ENCODE data around the gene CORO6. TPM values are rescaled to one million over a fixed set of nuclear protein-coding genes. Genes with fewer than 3 reads are reported as not detected.

Gene CORO6
- total RNA-seq, 1 experiment from 2014 or later: 2.4 TPM

DNA sequence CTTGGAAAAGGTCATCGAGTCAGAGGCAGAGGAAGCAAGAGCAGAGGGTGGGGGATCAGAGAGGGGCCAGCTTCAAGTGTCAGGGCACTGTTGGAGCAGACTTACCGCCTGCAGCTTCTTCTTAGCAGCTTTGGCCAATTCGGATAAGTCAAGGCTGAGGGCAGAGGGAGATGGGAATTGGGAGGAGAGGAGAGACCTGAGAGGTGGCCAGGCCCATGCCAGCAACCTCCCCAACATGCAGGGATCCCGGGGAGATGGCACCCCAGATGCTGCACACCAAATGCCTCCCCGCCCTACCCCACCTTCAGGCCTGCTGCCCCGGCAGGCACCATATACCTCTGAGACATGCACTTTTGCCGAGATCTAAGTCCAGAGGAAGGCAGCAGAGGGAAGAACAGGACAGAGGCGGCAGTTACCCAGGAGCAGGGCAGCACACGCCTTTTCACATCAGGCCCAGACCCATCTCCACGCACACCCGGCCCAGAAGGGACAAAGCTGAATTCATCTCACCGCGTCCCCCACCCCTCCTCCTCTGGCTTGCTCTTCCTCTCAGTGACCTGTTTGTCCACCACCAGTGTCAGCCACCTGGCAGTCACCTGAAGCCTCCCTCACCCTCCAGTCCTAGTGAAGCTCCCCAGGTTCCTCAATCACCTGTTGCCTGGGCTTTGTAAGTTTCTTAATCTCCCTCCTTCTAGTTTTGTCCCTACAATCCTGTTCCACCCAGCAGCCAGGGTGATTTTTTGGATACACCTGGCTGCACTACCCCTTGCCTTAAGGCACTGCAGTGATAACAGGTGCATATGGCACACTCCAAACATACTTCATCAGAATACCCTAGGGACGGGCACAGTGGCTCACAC, 43.9 kb downstream of the CORO6 start:
- no peak for DNase-seq (ENCODE audit: low read depth)

DNA sequence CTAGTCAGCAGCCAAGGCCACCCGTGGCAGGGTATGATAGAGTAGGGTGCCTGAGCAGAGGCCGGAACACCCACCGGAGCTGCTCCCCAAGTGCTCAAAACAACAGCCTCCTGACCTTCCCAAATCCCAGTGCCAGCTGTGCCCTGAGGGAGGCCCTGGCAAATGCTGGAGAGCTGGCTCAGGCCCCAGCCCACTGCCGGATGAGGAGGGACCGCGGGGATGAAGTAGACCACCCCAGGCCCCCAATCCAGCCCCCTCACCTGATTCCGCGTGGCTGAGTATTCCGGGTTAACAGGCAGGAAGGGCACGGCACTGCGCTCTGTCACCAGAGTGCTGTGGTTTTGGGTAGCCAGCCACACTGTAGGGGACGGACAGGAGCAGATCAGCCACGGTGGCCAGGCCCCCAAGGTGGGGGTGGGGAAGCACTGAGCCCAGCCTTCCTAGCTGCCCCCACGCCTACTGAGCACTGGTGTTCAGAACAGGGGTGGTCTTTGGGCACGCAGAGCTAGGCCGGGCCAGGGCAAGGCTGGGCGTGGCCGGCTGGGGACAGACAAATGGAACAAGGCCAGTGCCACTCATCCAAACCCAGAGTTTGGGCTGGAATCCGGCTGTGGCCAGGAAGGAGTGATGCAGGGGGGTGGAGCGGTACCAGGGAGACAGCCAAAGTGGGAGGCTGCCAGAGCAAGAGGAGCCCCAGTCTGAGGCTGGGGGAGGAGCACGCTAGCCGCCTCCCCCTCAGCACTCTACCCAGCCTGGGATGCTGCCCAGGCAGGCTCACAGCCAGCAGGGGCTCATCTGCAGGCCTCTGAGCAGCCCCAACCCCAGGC, 45.1 kb downstream of the CORO6 start:
- DNase-seq (ENCODE audit: low read depth): no peak

DNA sequence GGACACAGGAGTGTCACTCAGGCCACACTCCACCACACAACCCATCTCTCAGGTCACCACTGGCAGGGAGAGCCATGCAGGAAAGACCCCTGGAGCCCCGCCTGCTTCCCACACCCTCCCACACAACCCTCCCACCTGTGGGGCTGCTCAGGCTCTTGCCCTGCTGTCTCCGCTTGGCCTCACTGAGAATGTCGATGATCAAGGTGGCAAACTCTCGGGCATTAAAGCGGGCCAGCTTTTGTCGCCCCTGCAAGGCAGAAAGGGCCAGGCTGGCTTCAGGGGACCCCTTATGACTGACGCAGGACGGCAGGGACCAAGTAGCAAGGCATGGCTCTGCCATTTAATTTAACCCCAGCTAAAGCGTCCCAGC, 45.7 kb downstream of the CORO6 start:
- DNase-seq (ENCODE audit: low read depth): no peak

DNA sequence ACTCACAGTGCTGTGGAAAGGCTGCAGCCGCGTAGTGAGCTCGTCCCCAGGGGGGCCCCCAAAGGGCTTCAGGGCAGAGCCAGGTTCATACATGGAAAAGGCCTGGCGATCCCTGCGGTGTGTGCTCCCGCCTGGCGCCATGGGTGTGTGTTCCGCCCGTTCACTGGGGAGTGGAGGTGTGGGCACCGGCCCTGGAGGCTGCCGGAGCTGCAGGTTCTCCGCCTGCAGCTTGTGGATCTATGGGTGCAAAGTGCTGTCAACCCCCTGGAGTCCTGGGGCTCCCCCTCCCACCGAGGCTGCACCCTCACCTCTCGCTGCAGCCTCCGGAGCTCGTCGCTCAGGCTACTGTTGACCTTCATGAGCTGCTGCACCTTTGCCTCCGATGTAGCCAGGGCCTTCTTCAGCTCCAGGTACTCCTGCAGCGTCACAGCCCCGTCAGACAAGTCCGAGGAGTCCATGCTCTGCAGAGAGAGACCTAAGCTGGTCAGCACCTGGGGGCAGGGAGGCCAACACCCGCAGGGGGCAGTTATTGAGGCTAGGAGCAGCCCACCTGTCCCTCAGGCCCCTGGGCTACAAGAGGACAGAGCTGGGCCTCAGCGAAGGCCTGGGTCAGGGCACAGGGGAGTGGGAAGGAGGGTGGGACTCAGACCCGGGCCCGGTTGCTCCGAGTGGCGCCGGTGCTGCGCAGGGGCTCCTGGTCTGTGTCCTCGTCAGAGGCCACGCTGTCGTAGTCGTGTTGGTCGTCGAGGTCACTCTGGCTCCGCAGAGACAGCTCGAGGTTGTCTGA, 46.3 kb downstream of the CORO6 start:
- no peak for DNase-seq (ENCODE audit: low read depth)

DNA sequence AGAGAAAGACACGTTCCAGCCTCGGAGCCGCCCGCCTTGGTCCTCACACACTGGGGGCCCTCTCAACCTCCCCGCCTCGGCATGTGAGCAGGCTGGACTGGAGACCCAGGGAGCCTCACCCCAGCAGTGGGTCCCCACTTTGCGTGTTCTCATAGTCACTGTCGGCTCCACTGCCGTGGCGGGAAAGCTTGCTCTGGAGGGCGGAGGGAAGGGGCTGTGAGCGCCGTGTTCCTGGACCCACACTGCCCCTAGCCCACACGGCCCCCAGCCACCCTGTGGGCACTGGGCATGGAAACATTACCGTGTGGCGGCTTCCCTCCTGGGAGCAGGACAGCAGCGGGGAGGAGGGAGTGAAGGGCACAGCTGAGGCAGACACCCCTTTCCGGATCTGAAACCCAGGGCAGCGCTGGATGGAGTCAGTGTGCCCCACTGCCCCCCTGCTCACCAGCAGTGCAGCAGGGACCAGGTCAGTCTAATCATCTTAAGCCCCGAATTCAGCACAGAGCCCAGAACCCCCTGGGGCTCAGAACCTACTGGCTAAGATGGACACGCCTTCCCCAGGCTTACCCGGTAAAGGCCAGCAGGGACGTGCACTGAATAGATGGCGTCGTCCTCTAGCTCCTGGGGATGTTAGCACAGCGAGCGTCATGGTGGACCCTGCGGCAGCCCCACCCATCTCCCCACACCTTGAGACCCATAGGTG, 47.0 kb downstream of the CORO6 start:
- no peak for DNase-seq (ENCODE audit: low read depth)

DNA sequence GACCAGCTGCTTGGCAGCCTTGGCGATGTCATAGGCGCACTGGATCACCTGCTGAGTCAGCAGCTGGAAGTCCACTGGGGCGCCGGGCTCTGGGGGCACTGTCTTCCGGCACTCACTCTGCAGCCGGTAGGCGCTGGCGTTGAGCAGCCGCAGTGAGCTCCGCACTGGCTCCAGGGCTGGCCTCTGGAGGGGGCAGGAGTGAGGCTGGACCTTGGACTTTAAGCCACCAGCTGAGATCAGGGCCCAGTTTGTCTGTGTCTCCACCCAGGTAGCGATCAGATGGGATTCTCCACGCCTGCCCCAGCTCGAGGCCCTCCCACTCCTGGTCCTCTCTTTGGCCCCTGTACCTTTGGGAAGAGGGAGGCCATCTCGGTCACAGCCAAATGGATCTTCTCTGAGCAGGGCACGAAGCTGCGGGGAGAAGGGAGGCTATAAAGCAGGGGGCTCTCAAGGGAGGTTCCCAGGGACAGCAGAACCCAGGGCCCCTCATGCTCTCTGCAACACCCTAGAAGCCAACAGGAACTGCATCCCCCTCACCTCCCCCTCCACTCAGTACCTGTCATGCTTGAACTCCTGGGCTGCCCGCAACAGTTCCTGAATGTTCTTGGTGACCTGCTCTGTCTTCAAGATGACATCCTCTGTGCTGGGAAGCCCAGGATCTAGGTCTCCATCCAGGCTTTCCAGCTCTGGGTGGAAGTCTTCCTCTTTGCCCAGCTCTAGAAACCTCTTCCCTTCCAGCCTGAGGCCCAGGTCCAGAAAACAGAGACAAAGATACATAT, 47.8 kb downstream of the CORO6 start:
- no peak for DNase-seq (ENCODE audit: low read depth)

DNA sequence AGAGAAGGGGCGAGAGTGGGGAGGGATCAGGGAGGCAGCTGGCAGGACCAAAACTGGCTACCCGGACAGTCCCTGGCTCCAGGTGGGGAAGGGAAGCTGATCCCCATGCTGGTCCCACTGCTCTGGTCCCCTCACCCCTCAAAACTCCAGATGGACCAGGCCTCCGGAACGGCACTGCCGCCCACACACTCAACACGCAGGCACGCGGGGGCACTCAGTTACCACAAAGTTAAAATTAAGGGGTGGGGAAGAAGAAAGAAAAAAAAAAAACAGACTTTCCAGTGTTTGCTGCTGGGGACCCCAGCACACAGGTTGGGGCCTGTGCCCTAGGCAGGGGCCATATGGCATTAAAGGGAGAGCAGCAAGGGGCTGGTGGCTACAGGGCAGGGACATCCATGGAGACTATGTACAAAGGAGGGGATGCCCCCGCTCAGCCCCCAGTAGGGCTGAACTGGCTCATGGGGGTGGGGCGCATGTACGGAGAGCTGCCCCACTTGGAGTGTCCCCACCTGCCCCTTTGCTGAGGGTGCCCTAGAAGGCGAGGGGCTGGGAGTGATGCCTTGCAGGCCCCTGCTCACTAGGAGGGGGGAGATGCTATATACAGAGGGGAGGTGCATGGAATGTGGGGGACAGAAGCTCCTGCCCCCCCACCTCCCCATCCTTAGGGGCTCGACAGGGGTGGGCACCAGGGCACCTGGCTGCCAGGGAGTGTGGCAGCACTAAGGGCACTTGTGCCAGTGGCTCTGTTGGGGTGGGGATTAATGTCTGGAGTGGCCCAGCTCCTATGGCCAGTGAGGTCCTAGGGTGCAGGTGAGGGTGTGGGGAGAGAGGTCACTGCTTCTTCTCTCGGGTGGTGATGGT, 48.6 kb downstream of the CORO6 start:
- no peak for DNase-seq (ENCODE audit: low read depth)

DNA sequence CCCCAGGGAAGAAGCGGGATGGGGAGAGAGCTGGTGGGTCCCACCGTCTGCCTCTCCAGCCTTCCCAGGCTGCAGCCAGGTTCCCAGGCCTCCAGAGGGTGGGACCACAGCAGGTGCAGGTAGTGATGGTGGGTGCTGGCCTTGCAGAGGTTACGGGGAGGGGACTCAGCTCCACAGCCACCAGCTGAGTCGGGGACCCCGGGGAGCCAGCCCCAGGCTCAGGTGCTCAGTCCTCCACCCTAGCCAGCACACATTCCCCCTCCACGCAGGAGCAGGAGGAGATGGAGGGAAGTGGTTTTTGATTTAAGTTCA, 49.2 kb downstream of the CORO6 start:
- no peak for DNase-seq (ENCODE audit: low read depth)

DNA sequence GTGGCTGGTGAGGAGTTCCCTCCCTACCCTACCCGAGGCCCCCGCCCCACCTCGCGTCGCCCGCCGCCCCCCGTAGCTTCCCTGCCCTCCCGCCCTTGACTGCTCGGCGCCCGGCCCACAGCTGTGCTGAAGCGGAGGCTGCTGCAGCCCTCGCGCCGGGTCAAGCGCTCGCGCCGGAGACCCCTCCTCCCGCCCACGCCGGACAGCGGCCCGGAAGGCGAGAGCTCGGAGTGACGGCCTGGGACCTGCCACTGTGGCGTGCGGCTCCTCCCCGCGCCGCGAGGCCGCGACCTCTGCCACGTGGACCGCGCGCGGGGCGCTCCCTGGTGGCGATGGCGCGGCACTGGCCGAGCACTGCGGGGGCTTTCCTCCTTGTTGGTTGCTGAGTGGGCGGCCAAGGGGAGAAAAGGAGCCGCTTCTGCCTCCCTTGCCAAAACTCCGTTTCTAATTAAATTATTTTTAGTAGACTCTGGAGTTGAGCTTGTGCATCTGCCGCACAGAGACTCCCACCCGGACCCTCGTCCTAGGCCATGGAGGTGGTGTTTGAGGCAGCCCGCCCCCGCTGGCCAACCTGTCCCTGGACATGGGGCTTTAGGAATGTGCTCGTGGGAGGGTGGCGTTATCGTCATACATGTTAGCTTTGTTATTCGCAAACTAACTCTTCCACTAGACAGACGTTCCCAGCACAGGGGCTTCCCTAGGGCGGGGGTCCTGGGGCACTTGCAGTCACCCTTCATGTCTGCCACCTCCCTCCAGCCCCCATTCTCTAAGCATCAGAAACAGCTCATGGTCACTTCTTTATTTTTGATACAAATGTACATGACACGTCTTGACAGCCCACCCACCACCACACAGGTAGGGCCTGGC, 49.8 kb downstream of the CORO6 start:
- DNase-seq (ENCODE audit: low read depth): no peak

DNA sequence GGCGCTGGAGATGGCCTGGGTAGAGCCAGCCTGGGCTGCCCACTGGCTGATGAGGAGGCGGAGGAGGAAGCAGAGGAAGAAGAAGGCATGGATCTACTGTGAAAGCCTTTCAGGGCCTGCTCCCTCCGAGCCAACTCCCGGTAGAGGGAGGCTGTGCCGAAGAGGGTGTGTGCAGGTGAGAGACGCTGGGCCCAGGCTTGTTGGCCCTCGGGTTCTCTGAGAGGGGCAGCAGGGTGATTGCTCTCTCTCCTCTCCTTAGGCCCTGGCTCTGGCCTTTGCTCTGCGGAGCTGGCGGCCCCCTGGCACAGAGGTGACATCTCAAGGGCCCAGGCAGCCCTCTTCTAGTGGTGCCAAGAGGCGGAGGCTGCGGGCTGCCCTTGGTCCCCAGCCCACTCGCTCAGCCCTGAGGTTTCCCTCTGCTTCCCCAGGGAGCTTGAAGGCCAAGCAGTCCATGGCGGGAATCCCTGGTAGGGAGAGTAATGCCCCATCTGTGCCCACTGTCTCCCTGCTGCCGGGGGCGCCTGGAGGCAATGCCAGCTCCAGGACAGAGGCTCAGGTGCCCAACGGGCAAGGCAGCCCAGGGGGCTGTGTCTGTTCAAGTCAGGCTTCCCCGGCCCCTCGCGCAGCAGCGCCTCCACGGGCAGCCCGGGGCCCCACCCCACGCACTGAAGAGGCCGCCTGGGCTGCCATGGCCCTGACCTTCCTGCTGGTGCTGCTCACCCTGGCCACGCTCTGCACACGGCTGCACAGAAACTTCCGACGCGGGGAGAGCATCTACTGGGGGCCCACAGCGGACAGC, 50.6 kb downstream of the CORO6 start:
- DNase-seq (ENCODE audit: low read depth): no peak

DNA sequence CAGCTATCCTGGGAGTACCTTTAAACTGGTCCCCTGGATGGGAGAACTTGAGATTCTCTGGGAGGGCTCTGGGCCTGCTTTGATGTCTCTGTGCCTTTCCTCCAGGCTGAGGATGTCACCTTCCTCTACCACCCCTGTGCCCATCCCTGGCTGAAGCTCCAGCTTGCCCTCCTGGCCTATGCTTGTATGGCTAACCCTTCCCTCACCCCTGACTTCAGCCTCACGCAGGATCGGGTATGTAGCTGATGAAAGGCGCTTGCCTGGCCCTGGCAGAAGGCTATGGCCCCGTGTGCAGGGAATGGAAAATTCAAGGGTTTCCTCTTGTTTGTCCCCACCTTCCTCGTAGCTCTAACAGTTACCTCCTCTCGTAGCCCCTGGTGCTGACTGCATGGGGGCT, 51.2 kb downstream of the CORO6 start:
- DNase-seq (ENCODE audit: low read depth): no peak

DNA sequence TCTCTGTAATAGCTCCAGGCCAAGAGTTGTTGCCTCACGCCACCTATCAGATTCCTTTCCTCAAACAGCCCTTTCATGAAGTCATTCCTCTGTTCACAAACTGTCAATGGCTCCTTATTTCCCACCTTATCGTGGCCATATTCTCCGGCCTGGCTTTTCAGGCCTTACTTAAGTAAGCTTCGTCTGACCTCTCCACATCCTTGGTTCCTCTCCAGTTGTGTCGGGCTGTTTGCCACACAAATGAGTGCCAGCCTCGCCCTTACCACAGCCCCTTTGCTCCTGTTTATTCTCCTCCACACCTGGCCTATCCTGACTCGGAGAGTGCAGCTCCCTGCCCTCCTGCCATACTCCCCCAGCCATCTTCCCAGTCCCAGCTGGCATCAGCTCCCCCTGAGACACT, 52.2 kb downstream of the CORO6 start:
- DNase-seq (ENCODE audit: low read depth): no peak

DNA sequence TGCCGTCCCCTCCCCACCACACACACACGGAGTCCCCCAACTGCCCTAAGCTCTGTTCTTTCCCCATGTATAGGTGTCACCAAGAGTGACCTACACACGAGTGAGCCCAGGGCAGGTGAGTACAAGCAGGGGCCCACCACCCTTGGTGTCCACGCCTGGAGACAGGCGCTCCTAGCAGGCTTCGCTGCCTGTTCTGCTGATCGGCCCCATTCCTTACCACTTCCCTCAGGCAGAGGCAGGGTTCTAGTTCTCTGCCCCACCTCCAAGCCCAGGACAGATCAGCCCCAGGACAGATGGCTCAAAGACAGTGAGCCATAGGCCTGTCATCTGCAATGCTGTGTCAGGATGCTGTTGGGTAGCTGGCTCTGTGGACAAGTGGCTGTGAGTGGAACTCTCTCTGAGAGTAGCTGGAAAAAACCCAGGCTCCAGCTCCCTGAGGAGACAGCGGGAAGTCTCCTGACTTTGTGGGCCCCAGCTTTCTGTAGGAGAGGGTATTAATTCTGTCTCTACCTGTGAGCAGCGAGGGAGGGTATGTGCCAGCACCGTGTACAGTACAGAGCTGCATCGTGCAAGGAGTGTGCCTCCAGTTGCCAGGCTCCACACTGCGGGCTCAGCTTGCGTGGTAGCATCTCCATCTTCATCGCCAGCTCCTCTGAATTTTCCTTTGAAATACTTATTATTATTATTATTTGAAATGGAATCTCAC, 53.3 kb downstream of the CORO6 start:
- no peak for DNase-seq (ENCODE audit: low read depth)

DNA sequence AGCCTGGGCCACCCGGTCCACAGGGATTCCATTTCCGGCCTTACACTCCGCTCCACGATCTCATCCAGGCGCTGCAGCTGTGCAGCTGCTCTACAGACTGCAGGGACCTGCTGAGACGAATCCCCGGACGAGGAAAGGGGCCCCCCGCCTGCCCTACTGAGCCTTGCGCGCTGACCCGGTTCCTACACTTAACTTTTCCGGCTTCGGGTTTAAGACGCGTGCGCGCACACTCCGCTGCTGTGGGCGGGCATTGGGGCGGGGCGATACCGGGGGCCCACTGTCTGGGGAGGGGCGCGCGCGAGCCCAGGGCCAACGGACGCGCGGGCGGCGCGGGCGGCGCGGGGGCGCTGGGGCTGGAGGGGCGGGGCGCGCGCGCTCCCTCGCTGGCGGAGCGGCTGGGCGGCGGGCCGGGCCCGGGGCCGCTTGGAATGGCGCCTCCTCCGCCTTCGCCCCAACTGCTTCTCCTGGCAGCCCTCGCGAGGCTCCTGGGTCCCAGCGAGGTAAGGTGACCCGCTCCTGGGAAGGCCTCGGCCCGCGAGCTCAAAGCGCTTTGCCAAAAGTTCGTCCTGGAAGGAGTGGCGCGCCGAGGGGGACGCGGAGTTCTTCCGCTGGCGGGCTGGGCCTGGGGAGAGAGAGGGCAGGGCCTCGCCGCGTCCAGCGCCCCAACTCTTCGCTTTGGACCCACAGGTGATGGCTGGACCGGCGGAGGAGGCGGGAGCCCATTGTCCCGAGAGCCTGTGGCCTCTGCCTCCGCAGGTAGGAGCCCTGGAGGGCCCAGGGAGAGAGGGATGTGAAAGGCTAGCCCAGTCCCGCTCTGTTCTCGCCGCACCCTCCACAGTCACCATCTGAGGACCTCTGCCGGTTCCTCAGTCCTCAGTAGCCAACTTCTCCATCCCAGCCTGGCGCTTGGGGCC, 54.1 kb downstream of the CORO6 start, which contains the start of gene TP53I13:
Gene TP53I13 (plus strand): TSS at position 371 of the 914 bp plus-strand sequence. CDS start 58 bp downstream, at position 429.
- DNase-seq (ENCODE audit: low read depth): peak; percentile 61

DNA sequence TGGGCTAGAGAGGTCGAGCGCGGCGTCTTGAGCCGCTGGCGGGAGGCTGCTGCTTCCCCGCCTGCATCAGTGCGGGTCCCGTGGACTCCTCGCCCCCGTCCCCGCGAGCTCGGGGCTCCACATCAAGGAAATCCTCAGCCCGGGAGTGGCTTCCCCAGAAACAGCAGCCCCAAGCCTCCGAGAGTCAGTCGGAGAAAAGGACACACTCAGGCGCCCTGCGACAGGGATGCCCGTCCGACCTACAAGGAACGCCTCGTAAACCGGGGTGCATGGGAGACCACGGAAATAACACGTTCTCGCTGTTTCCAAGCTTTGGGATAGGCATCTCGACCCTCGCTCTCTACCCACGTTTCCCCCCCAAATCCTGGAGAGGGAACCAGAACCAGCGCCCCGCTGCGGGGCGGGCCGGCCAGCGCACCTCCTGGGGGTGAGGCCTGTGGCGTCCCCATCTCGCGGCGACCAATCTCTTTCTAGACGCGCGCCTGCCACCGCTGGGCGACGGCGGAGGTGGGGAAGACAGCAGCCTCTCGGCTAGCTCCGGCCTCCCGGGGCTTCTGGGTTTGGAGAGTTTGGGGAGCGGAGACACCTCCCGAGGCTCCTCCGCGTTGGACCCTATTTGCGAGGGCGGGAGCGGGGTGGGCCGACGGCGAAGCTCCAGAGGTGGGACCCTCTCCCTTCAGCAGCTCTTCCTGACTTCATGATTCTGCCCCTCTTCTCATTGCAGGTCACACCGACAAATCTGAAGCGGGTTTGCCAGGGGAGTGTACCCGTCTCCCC, 55.0 kb downstream of the CORO6 start:
- peak; percentile 64 for DNase-seq (ENCODE audit: low read depth)

Data from HT1080 (cell line).